NCI-H345 treated with DMSO at 0.1 percent for 48 hours (cell line): ENCODE measurements around the gene CTU1.

ENCODE experiments used
- DNase-seq: peaks from one replicate; lab custom pipeline; 2025; ENCODE audit not compliant: unreplicated experiment; lab: John Stamatoyannopoulos, UW

Gene CTU1

GRCh38 chr19:51084505-51084904 is 23.7 kb downstream of the CTU1 start:
- DNase-seq: no peak

GRCh38 chr19:51083783-51084182 is 24.4 kb downstream of the CTU1 start:
- no peak for DNase-seq

GRCh38 chr19:51083181-51083580 is 25.0 kb downstream of the CTU1 start:
- no peak for DNase-seq

- no peak for DNase-seq
These were observed 25.6 kb downstream of the CTU1 start, which contains the start of gene KLK14 for GRCh38 chr19:51082611-51083010. Gene KLK14, minus strand, starts transcription at chr19:51082887. Its CDS starts 273 bp downstream, at chr19:51082614.

GRCh38 chr19:51081476-51081875 is 26.7 kb downstream of the CTU1 start:
- no peak for DNase-seq

- no peak for DNase-seq
These were observed 28.6 kb downstream of the CTU1 start for GRCh38 chr19:51079481-51080110.

GRCh38 chr19:51078731-51079130 is 29.5 kb downstream of the CTU1 start:
- DNase-seq: no peak

GRCh38 chr19:51078104-51078503 is 30.1 kb downstream of the CTU1 start:
- no peak for DNase-seq

GRCh38 chr19:51076631-51077213 is 31.5 kb downstream of the CTU1 start:
- DNase-seq: no peak

- DNase-seq: no peak
These were observed 32.2 kb downstream of the CTU1 start for GRCh38 chr19:51075998-51076397.

GRCh38 chr19:51071095-51071405 is 37.2 kb downstream of the CTU1 start:
- no peak for DNase-seq

GRCh38 chr19:51070334-51071094 is 37.7 kb downstream of the CTU1 start:
- no peak for DNase-seq

- no peak for DNase-seq
These were observed 41.6 kb downstream of the CTU1 start for GRCh38 chr19:51066393-51067186.

- DNase-seq: no peak
These were observed 42.8 kb downstream of the CTU1 start for GRCh38 chr19:51065221-51065960.

- no peak for DNase-seq
These were observed 43.5 kb downstream of the CTU1 start, which contains the start of gene KLK13 for GRCh38 chr19:51064534-51065220. Gene KLK13, minus strand, starts transcription at chr19:51065092. Its CDS starts 25 bp downstream, at chr19:51065067.

GRCh38 chr19:51063664-51064063 is 44.5 kb downstream of the CTU1 start:
- no peak for DNase-seq

- no peak for DNase-seq
These were observed 47.2 kb downstream of the CTU1 start for GRCh38 chr19:51060973-51061372.

GRCh38 chr19:51060336-51060735 is 47.9 kb downstream of the CTU1 start:
- DNase-seq: no peak

- no peak for DNase-seq
These were observed 48.5 kb downstream of the CTU1 start for GRCh38 chr19:51059715-51060114.

GRCh38 chr19:51055866-51056265 is 52.3 kb downstream of the CTU1 start:
- DNase-seq: no peak
